Endothelial cell of umbilical vein (primary cell): ENCODE data around the gene OR2W3. TPM values are rescaled to one million over a fixed set of nuclear protein-coding genes. Genes with fewer than 3 reads are reported as not detected.

Experiments
- BruUV-seq: library from RNA; stranded (reverse); fragments of 400-500 nt; replicated peaks from 2 replicates; lab custom pipeline; 2021; lab: Mats Ljungman, UMichigan
- CTCF ChIA-PET: fragments of 300-600, 350-600 bp; sonication (Branson Sonifier 250); formaldehyde crosslinking; loops from one replicate; lab custom pipeline; 2021; ENCODE audit warnings: antibody characterized with exemption, inconsistent platforms; lab: Charles Lee
- POLR2A ChIA-PET: fragments of 300-600, 350-600 bp; sonication (Branson Sonifier 250); formaldehyde crosslinking; loops from one replicate; lab custom pipeline; 2021; ENCODE audit warnings: antibody characterized with exemption, inconsistent platforms; lab: Charles Lee
- DNase-seq: peaks from one replicate; pipeline ENCODE4 v3.0.0-alpha.2; 2011; ENCODE audit warnings: low read depth, low spot score
- FAIRE-seq: peaks from 2 replicates; lab custom pipeline; 2011; peaks lifted over from hg19 to GRCh38; lab: Jason Lieb, UNC
- H2AFZ ChIP-seq: 2 replicates; pipeline ENCODE4 v1.6.0; 2012; ENCODE audit warnings: low read depth, low read length, control low read depth, inconsistent platforms
- H3K27ac ChIP-seq: 2 replicates; pipeline ENCODE4 v1.5.1; 2011; ENCODE audit warnings: low read depth, mild to moderate bottlenecking, control low read depth, low read length, moderate library complexity; ENCODE audit not compliant: insufficient read depth
- H3K27me3 ChIP-seq, 2 experiments: 2 replicates each; pipeline versions ENCODE4 v1.6.0 to v1.6.1; 2011; ENCODE audit warnings: low read length in 2 of 2, mixed read lengths in 1 of 2; ENCODE audit not compliant: control insufficient read depth in 2 of 2, insufficient read depth in 2 of 2
- H3K36me3 ChIP-seq, 2 experiments: 2 replicates in 1 of 2; 3 replicates in 1 of 2; pipeline ENCODE4 v1.5.1; 2011; ENCODE audit warnings: low read length in 2 of 2, mild to moderate bottlenecking in 1 of 2, moderate library complexity in 1 of 2; ENCODE audit not compliant: control insufficient read depth in 2 of 2, insufficient read depth in 2 of 2; ENCODE audit errors: extremely low read depth in 1 of 2
- H3K4me1 ChIP-seq: 3 replicates; pipeline ENCODE4 v1.5.1; 2011; ENCODE audit warnings: mild to moderate bottlenecking, low read length; ENCODE audit not compliant: control insufficient read depth, insufficient read depth; ENCODE audit errors: extremely low read depth
- H3K4me2 ChIP-seq: 2 replicates; pipeline ENCODE4 v1.6.1; 2011; ENCODE audit warnings: low read length, control low read depth, mixed read lengths; ENCODE audit not compliant: insufficient read depth
- H3K4me3 ChIP-seq, 3 experiments: fragments of 200-600 bp in 1 of 3; sonication (generic), shearing (Covaris generic) in 1 of 3; replicated peaks in 1 of 3; 2 replicates each; pipeline ENCODE4 v1.5.1; 2011 to 2016; ENCODE audit warnings: control low read depth in 3 of 3, low read length in 3 of 3, mild to moderate bottlenecking in 2 of 3, inconsistent platforms in 1 of 3, low read depth in 1 of 3, moderate library complexity in 1 of 3; ENCODE audit not compliant: insufficient read depth in 1 of 3
- H3K79me2 ChIP-seq: 2 replicates; pipeline ENCODE4 v1.6.0; 2012; ENCODE audit warnings: low read length, inconsistent platforms; ENCODE audit not compliant: control insufficient read depth, insufficient read depth
- H3K9ac ChIP-seq: replicated peaks from 2 replicates; pipeline ENCODE3; 2011; ENCODE audit warnings: low read length, control low read depth; ENCODE audit not compliant: insufficient read depth; ENCODE audit errors: extremely low read depth
- H3K9me1 ChIP-seq: replicated peaks from 3 replicates; pipeline ENCODE4 v1.6.0; 2011; ENCODE audit warnings: mild to moderate bottlenecking, low read length; ENCODE audit not compliant: control insufficient read depth, insufficient read depth; ENCODE audit errors: extremely low read depth
- H3K9me3 ChIP-seq: replicated peaks from 2 replicates; pipeline ENCODE4 v1.5.1; 2012; ENCODE audit warnings: low read length, inconsistent platforms; ENCODE audit not compliant: control insufficient read depth, insufficient read depth
- H4K20me1 ChIP-seq: replicated peaks from 2 replicates; pipeline ENCODE3; 2011; ENCODE audit warnings: mild to moderate bottlenecking, low read length; ENCODE audit not compliant: control insufficient read depth, insufficient read depth; ENCODE audit errors: extremely low read depth
- EZH2 ChIP-seq: IDR thresholded peaks from 2 replicates; pipeline ENCODE4 v1.6.1; 2012; ENCODE audit warnings: borderline replicate concordance, low read depth, mild to moderate bottlenecking, moderate library complexity, low read length, inconsistent platforms; ENCODE audit not compliant: severe bottlenecking
- FOS ChIP-seq: IDR thresholded peaks from 2 replicates; pipeline ENCODE4 v1.6.1; 2011; ENCODE audit warnings: mild to moderate bottlenecking, low read length, moderate library complexity, borderline replicate concordance; ENCODE audit not compliant: insufficient read depth
- GATA2 ChIP-seq: IDR thresholded peaks from 2 replicates; pipeline ENCODE4 v1.7.0; 2011; ENCODE audit warnings: low read depth, mild to moderate bottlenecking, moderate library complexity, mixed read lengths, low read length; ENCODE audit not compliant: insufficient read length, insufficient read depth
- JUN ChIP-seq: IDR thresholded peaks from 2 replicates; pipeline ENCODE4 v1.6.1; 2011; ENCODE audit warnings: borderline replicate concordance, low read depth; ENCODE audit not compliant: insufficient read length, insufficient read depth
- MYC ChIP-seq: IDR thresholded peaks from one replicate; pipeline ENCODE4 v1.6.1; 2011; ENCODE audit warnings: mild to moderate bottlenecking, low read depth, low read length
- POLR2A ChIP-seq: IDR thresholded peaks from 2 replicates; pipeline ENCODE4 v1.6.1; 2012; ENCODE audit warnings: low read depth, mild to moderate bottlenecking, control low read depth, low read length
- POLR2AphosphoS5 ChIP-seq: IDR thresholded peaks from 2 replicates; pipeline ENCODE4 v1.6.1; 2012; ENCODE audit warnings: low read depth, mild to moderate bottlenecking, control low read depth, low read length, moderate library complexity; ENCODE audit not compliant: insufficient read depth
- dilution Hi-C: fragments of 300-500 bp; cut with MboI; formaldehyde crosslinking; loops from one replicate; pipeline ENCODE4 v1.15.0; 2019; ENCODE audit warnings: low sequenced_read_pairs; ENCODE audit not compliant: extremely low pct_ligation_motif_present
- intact Hi-C: fragments of 100-400 bp; cut with micrococcal nuclease; formaldehyde crosslinking; loops from one replicate; pipeline ENCODE4 v1.10.0; 2022
- polyA plus RNA-seq, 4 experiments: library from polyadenylated mRNA; depleted of rRNA in 3 of 4; stranded (reverse) in 3 of 4; unstranded in 1 of 4; fragments of >200 nt; gene quantifications; 2 replicates each; pipeline versions ENCODE4 v1.2.1 to v1.2.3, GENCODE V29; 2011 to 2012; ENCODE audit warnings: missing spikeins in 1 of 4
- total RNA-seq: library from RNA; stranded (reverse); gene quantifications from 2 replicates; pipeline ENCODE4 v1.2.3, GENCODE V29; 2021
- TF ChIP-seq, protein P1 (sequence below), 2 donors: IDR thresholded peaks; 1 replicate in 1 of 2; 2 replicates in 1 of 2; pipeline ENCODE4 v1.5.1; 2011; ENCODE audit warnings: low read length in 2 of 2, mild to moderate bottlenecking in 2 of 2, moderate library complexity in 2 of 2, control low read depth in 1 of 2, inconsistent platforms in 1 of 2, low read depth in 1 of 2; ENCODE audit not compliant: insufficient read depth in 1 of 2; ENCODE audit errors: extremely low read depth in 1 of 2
- TF ChIP-seq, protein P2 (sequence below): IDR thresholded peaks from 2 replicates; pipeline ENCODE4 v1.6.1; 2011; ENCODE audit not compliant: insufficient read depth, insufficient read length

Gene OR2W3
- total and polyA plus RNA-seq, 2 donors (not counting 3 experiments of a cell fraction or from before 2014, with no cell fraction given): not detected

DNA sequence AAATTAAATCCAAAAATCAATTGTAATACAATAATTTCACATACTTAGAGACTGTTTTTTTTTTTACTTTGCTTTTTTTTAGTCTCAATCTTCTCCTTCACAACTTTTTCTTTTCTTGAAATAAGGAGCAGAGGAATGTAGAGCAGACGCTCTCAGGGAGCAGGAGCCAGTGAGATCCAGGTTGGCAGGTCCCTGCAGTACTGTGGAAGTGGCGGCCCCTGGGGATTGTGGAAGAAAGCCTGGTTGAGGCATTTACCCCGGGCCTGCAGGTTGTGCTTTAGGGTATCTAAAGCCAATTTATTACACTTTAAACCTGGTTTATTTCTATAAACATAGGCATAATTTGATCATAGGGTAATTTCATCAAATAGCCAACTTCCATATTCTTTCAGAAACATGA, 28.6 kb downstream of the OR2W3 start:
- Histone ChIP-seq H4K20me1 (no peaks in the 10 kb centered on the region), H2AFZ (no peak overlapping the region), H3K4me1 (no peaks in the 10 kb centered on the region), H3K79me2 (no peaks in the 10 kb centered on the region), H3K9ac (no peak overlapping the region), H3K9me1 (no peaks in the 10 kb centered on the region), H3K27ac (no peak overlapping the region), H3K9me3 (no peaks in the 10 kb centered on the region), H3K36me3 (no peaks in the 10 kb centered on the region), H3K27me3 (no peaks in the 10 kb centered on the region), H3K4me2 (no peak overlapping the region), H3K4me3 (no peak overlapping the region)
- DNase-seq (no peak), FAIRE-seq (no peak)
- TF ChIP-seq, protein P1, sequence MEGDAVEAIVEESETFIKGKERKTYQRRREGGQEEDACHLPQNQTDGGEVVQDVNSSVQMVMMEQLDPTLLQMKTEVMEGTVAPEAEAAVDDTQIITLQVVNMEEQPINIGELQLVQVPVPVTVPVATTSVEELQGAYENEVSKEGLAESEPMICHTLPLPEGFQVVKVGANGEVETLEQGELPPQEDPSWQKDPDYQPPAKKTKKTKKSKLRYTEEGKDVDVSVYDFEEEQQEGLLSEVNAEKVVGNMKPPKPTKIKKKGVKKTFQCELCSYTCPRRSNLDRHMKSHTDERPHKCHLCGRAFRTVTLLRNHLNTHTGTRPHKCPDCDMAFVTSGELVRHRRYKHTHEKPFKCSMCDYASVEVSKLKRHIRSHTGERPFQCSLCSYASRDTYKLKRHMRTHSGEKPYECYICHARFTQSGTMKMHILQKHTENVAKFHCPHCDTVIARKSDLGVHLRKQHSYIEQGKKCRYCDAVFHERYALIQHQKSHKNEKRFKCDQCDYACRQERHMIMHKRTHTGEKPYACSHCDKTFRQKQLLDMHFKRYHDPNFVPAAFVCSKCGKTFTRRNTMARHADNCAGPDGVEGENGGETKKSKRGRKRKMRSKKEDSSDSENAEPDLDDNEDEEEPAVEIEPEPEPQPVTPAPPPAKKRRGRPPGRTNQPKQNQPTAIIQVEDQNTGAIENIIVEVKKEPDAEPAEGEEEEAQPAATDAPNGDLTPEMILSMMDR (IDR thresholded peaks at IDR 0.05; ENCODE audit: extremely low read depth in 1 of 2, insufficient read depth in 1 of 2, low read depth in 1 of 2, low read length in 2 of 2): no peak
- TF ChIP-seq GATA2: no peak
- no peak for TF ChIP-seq EZH2
- TF ChIP-seq JUN: no peak
- no peak for TF ChIP-seq FOS
- no peak for TF ChIP-seq MYC
- TF ChIP-seq, protein P2, sequence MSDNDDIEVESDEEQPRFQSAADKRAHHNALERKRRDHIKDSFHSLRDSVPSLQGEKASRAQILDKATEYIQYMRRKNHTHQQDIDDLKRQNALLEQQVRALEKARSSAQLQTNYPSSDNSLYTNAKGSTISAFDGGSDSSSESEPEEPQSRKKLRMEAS: no peak
- TF ChIP-seq POLR2A: no peak
- no peak for TF ChIP-seq POLR2AphosphoS5
- dilution Hi-C loops (no loop called here), intact Hi-C loops (no loop called here)
- ChIA-PET CTCF (no interaction called here), POLR2A (no interaction called here)
- no TSS peak for BruUV-seq
